Globus pallidus (tissue), 1 donor: ENCODE data around the gene ZFP92.

Source experiments
- DNase-seq: peaks from one replicate; pipeline ENCODE4 v3.0.0-alpha.2; 2015; ENCODE audit warnings: low spot score

The ZFP92 gene

DNA sequence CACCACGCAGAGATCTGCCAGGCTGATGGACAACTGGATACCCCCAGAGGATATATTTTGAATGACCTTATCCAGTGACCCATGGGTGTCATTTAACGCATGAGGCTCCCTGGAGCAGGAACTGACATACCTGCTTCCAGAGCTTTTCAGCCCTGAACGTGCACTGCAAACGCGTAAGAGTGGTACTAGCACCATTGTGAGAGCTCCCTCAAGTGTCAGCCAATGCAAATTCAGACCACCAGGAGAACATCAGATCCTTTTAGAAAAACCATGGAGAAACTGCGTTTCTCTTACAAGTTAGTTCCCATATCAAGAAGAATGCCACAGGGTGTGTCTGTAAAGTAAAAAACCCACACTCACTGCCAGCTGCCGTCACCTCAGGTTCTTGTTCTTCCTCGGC, 27.3 kb downstream of the ZFP92 start:
- no peak for DNase-seq

GRCh38 chrX:153439977-153440376, 28.7 kb downstream of the ZFP92 start:
- DNase-seq, result no peak

- DNase-seq, result no peak
These were observed 29.4 kb downstream of the ZFP92 start for GRCh38 chrX:153440556-153441135.

GRCh38 chrX:153441296-153441695, 30.0 kb downstream of the ZFP92 start:
- DNase-seq, result no peak

GRCh38 chrX:153441981-153442380, 30.7 kb downstream of the ZFP92 start:
- no peak for DNase-seq

- no peak for DNase-seq
These were observed 31.2 kb downstream of the ZFP92 start for GRCh38 chrX:153442463-153442862.

- no peak for DNase-seq
These were observed 32.4 kb downstream of the ZFP92 start for GRCh38 chrX:153443476-153444332.

- no peak for DNase-seq
These were observed 33.2 kb downstream of the ZFP92 start for GRCh38 chrX:153444333-153445011.

GRCh38 chrX:153445106-153445855, 34.0 kb downstream of the ZFP92 start:
- no peak for DNase-seq

- no peak for DNase-seq
These were observed 34.8 kb downstream of the ZFP92 start, which contains the start of gene TREX2 for GRCh38 chrX:153445856-153446635. TSS of gene TREX2 (minus strand) at chrX:153446056. CDS start at chrX:153445430, 626 bp downstream.

DNA sequence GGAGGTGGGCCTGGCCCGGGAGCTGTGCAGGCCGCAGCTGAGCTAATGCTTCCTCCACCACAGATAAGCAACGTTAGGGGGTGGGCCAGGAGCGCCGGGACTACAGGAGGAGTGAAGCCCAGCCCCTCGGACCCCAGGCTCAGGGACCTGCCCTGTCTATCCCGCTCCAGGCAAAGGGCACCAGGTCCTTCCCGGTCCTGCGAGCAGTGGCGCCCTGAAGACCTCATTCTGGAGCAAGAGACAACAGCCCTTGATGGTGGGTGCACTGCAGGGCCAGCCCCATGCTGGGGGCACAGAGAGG, 35.3 kb downstream of the ZFP92 start:
- DNase-seq, result no peak

DNA sequence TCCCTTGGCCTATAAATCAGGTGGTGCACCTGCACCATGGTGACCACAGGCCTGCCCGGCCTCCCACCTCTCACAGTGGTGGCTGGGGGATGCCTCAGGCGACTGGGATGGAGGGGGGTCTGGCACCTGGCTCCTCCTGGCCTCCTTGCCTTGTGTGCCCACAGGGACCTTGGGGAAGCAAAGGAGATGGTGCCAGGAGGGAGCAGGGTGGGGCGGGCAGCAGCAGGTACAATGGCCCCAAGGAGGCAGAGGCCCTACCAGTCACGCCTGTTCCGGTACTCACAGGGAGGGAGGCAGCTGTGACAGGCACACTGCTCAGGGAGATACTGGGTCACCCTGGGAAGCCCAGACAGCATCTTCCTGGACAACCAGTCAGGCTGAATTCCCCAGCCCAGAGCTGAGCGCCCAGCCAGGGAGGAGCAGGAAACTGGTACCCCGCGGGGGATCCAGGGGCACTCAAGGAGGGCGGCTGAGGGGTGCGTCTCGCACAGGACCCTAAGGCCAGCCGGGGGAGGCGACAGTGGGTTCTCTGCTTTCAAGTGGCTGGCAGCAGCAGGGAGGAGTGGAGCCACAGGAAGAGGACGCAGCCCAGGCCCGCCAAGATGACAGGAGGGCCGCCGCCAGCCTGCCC, 35.8 kb downstream of the ZFP92 start:
- no peak for DNase-seq

GRCh38 chrX:153447581-153447960, 36.3 kb downstream of the ZFP92 start:
- DNase-seq, result no peak

DNA sequence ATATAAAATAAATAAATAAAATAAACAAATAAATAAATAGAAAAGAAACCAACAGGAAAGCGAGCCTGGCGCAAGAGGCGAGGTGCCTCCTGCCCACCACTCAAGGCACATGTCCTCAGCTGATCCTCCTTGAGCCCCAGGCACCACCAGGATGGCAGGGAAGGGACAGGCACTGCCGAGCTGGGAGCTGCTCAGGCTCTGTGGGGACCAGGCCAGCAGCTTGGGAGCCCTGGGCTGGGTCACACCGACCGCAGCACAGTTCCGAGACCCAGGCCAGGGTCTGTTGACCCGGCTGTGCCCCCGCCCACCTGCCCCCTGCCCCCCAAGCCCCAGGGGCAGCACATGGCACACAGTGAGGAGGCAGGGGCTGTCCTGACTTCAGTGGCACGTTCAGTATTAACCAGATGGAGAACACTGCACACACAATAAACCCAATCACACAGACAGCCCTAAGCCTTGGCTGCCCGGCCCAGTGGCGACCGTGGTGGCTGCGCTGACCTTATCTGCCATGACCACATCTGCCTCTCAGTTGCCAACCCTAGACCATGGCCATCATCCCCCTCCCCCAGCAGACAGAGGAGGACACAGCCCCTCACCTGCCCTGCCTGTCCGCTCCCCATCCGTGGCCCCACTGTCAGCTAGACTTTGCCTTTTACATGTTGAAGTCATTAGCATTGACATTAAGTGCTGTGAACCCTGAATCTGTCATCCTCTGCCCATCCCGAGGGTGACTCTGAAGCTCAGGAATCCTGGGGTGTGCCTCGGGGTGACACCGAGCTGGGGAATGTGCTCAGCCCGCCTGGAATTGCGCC, 37.5 kb downstream of the ZFP92 start:
- DNase-seq, result no peak

- DNase-seq, result no peak
These were observed 38.3 kb downstream of the ZFP92 start for GRCh38 chrX:153449368-153450113.

DNA sequence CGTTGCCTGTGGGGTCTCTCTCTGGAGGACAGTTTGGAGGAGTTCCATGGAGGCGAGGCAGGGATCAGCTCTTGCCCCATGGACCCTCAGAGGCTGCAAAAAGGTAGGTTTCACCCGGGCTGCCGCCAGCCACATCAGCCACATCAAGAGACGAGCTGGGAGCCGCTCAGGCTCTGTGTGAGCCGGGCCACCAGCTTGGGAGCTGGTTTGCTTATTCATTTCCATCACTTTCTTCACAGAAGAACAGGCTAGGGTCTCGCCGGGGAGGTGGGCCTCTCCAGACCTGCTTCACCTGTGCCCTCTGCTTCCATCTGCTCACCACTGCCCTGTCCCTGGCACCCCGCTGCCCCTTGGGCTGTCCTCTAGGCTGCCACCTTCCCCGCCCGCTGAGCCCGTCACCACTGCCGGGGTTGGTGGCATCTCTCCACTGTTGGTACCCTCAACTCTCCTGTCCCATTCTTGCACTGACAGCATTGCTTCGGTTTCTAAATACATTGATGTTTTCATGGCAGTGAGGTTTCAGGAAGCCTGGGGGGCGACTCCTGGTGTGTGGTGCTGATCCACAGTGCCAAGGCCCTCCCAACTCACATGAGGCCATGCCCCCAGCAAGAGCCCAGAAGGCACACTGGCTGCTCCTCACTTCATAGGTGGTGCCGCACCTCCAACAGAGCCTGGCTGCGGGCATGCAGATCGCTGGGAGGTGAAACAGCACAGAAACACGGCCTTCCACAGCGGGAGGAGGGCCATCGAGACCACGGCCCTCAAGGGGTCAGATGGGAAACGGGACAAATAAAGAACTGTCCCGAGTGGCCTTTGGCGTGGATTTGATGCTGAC, 39.1 kb downstream of the ZFP92 start:
- DNase-seq, result no peak

DNA sequence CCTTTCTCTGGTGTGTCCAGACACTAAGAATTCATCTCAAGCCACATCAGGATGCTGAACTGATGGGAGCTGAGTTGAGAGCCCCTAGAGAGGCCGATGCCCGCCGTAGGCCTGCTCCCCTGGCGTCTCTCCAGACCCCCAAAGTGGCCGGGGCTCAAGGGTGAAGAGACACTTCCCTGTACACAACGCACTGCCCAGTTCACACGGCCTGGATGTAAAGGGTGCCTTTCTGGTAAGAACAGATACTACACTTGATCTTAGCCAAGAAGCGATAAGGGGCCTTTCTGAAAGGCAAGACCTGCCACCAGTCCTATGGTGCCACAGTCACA, 39.6 kb downstream of the ZFP92 start:
- DNase-seq, result no peak

DNA sequence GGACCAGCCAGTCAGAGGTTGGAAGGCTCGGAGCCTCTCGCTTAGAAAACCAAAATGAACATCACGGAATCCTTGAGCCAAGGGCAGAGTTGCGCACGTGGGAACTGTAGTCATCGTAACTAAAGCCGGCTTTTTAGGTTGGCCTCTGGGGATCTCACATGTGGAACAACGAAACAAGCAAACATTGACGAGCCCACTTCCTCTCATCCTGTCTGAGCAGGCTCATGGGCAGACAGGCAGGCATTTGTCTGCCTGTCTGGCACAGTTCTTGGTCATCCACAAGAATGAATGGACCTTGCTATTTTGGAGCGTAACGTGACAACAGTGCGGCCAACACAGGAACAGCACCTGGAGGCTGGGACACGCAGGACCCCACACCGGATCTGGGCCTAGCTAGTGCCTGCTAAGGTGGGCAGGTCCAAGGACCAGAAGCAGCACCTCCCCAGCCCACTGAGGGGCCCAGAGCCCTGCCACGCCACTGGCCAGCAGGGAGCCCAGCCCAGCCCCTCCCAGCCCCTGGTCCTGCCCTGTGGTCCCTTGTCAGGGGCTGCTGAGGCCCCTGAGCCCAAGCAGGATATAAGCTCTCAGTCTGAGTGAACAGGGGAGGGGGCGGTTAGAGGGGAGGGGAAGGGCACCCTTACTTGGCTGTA, 43.8 kb downstream of the ZFP92 start:
- DNase-seq, result no peak
